Spleen (tissue), 7 donors: ENCODE results near the gene MUC5B.

Experiments used
- POLR2AphosphoS5 ChIP-seq, 3 donors: sonication (generic); formaldehyde crosslinking; IDR thresholded peaks; one replicate each; pipeline ENCODE4 v1.5.1; 2017; ENCODE audit warnings: antibody characterized with exemption in 3 of 3
- TF ChIP-seq, protein P1 (sequence below), 11 experiments: fragments of 200-600 bp in 7 of 11; fragments of 450-650 bp in 4 of 11; sonication (generic) in 4 of 11; IDR thresholded peaks in 8 of 11; conservative IDR thresholded peaks in 3 of 11; 1 replicate in 7 of 11; 2 replicates in 4 of 11; pipeline versions ENCODE4 v1.4.0 to v1.8.0; 2016 to 2021; ENCODE audit warnings: antibody characterized with exemption in 11 of 11, inconsistent platforms in 4 of 11, mild to moderate bottlenecking in 1 of 11
- donor health status: DM: no; HTN: no; CAD: no; lungs with moderate emphysema.
- donor health status: DM: no; HTN: no; CAD: no.
- donor health status: DM: no; HTN: no; CAD: no.

DNA sequence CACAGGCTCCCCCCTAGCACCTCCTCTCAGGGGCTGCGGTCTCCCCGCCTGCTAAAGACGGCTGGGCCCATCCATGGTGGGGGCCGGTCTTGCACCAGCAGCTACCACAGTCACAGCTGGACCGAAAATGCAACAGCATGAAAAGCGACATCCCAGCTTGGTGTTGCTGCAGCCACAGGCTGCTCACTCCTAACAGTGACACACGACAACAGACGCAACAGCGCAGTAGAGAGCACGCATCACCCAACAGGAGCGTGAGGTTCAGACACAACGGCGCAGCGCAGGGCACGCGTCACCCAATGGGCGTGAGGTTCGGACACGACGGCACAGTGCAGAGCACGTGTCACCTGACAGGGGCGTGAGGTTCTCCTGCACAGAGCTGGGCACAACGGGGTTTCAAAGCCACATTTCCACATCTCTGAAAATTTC lies 62.5 kb downstream of the MUC5B start:
- TF ChIP-seq, protein P1, sequence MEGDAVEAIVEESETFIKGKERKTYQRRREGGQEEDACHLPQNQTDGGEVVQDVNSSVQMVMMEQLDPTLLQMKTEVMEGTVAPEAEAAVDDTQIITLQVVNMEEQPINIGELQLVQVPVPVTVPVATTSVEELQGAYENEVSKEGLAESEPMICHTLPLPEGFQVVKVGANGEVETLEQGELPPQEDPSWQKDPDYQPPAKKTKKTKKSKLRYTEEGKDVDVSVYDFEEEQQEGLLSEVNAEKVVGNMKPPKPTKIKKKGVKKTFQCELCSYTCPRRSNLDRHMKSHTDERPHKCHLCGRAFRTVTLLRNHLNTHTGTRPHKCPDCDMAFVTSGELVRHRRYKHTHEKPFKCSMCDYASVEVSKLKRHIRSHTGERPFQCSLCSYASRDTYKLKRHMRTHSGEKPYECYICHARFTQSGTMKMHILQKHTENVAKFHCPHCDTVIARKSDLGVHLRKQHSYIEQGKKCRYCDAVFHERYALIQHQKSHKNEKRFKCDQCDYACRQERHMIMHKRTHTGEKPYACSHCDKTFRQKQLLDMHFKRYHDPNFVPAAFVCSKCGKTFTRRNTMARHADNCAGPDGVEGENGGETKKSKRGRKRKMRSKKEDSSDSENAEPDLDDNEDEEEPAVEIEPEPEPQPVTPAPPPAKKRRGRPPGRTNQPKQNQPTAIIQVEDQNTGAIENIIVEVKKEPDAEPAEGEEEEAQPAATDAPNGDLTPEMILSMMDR (IDR thresholded peaks at IDR 0.05 in 8 of 11, conservative IDR thresholded peaks at IDR 0.05 in 3 of 11): no peak
- no peak for TF ChIP-seq POLR2AphosphoS5 (IDR thresholded peaks at IDR 0.05)
